CD8-positive, alpha-beta memory T cell (primary cell): ENCODE measurements around the gene BCAP31. TPM values are rescaled to one million over a fixed set of nuclear protein-coding genes. Genes with fewer than 3 reads are reported as not detected.
A peak's percentile ranks its signal among the peaks of the same experiment; 100 is the strongest.

Experiments
- CTCF ChIA-PET: fragments of 350-600 bp; sonication (Branson Sonifier 250); formaldehyde crosslinking; loops from one replicate; lab custom pipeline; 2021; ENCODE audit warnings: antibody characterized with exemption; lab: Charles Lee
- POLR2A ChIA-PET: fragments of 350-600 bp; sonication (Branson Sonifier 250); formaldehyde crosslinking; loops from one replicate; lab custom pipeline; 2021; ENCODE audit warnings: antibody characterized with exemption; lab: Charles Lee
- DNase-seq, 5 donors: peaks; one replicate each; pipeline versions ENCODE4 v3.0.0 to v3.0.0-alpha.2; 2020 to 2022; ENCODE audit warnings: mixed read lengths in 1 of 5
- H3K27ac ChIP-seq: one replicate; pipeline ENCODE4 v1.7.0; 2013; ENCODE audit warnings: low read depth, mild to moderate bottlenecking, low read length, moderate library complexity
- H3K27me3 ChIP-seq: 2 replicates; pipeline ENCODE4 v1.7.0; 2013; ENCODE audit warnings: low read length, mild to moderate bottlenecking; ENCODE audit not compliant: insufficient read depth, poor library complexity, severe bottlenecking
- H3K36me3 ChIP-seq: 2 replicates; pipeline ENCODE4 v1.7.0; 2013; ENCODE audit warnings: mild to moderate bottlenecking, low read length, moderate library complexity; ENCODE audit not compliant: insufficient read depth
- H3K4me1 ChIP-seq: 2 replicates; pipeline ENCODE4 v1.7.0; 2013; ENCODE audit warnings: mild to moderate bottlenecking, low read length, moderate library complexity; ENCODE audit not compliant: insufficient read depth
- H3K4me3 ChIP-seq: 2 replicates; pipeline ENCODE4 v1.7.0; 2013; ENCODE audit warnings: mild to moderate bottlenecking, low read length
- H3K9me3 ChIP-seq: 2 replicates; pipeline ENCODE4 v1.7.0; 2013; ENCODE audit warnings: mild to moderate bottlenecking, low read length
- H3K27ac Mint-ChIP-seq, 8 donors: one replicate each; pipeline ENCODE4 v1.8.0; 2020 to 2021; ENCODE audit warnings: mixed read lengths in 8 of 8, mild to moderate bottlenecking in 6 of 8, inconsistent platforms in 3 of 8, moderate library complexity in 3 of 8
- H3K27me3 Mint-ChIP-seq, 2 donors: one replicate each; pipeline ENCODE4 v1.8.0; 2020 to 2021; ENCODE audit warnings: mixed read lengths in 2 of 2, mild to moderate bottlenecking in 1 of 2, moderate library complexity in 1 of 2
- H3K36me3 Mint-ChIP-seq, 3 donors: one replicate each; pipeline ENCODE4 v1.8.0; 2020 to 2021; ENCODE audit warnings: mixed read lengths in 3 of 3, inconsistent platforms in 1 of 3, mild to moderate bottlenecking in 1 of 3
- H3K4me1 Mint-ChIP-seq, 3 donors: one replicate each; pipeline ENCODE4 v1.8.0; 2020 to 2021; ENCODE audit warnings: mixed read lengths in 3 of 3, inconsistent platforms in 1 of 3, mild to moderate bottlenecking in 1 of 3
- H3K4me3 Mint-ChIP-seq, 7 donors: one replicate each; pipeline ENCODE4 v1.8.0; 2020 to 2021; ENCODE audit warnings: mixed read lengths in 7 of 7, mild to moderate bottlenecking in 6 of 7, moderate library complexity in 4 of 7, inconsistent platforms in 2 of 7
- H3K9me3 Mint-ChIP-seq, 5 donors: one replicate each; pipeline ENCODE4 v1.8.0; 2020 to 2022; ENCODE audit warnings: mixed read lengths in 5 of 5, mild to moderate bottlenecking in 3 of 5, moderate library complexity in 2 of 5, inconsistent platforms in 1 of 5
- polyA plus RNA-seq: library from polyadenylated mRNA; unstranded; fragments of 300-500 nt; fragmentation: Illumina TruSeq; gene quantifications from one replicate; pipeline ENCODE4 v1.2.3, GENCODE V29; 2021
- total RNA-seq, 2 experiments: library from RNA; stranded (reverse); gene quantifications; one replicate each; pipeline ENCODE4 v1.2.3, GENCODE V29; 2021

The BCAP31 gene
- total and polyA plus RNA-seq, 3 experiments from 2014 or later, result 140 to 333 (median 153) TPM

GRCh38 chrX:153651540-153652079 is 72.6 kb downstream of the BCAP31 start:
- H3K36me3 Mint-ChIP-seq, result no peaks in the 10 kb centered on the region
- no peak overlapping the region for H3K4me3 ChIP-seq
- H3K4me3 Mint-ChIP-seq, result no peak overlapping the region
- no peak overlapping the region for H3K27ac ChIP-seq
- H3K9me3 Mint-ChIP-seq, result peaks cover 0 to 2% (median 0%) of the 10 kb centered on the region in 5 donors
- H3K27me3 ChIP-seq, result no peaks in the 10 kb centered on the region
- H3K9me3 ChIP-seq, result no peaks in the 10 kb centered on the region
- H3K36me3 ChIP-seq, result no peaks in the 10 kb centered on the region
- no peaks in the 10 kb centered on the region for H3K4me1 Mint-ChIP-seq
- CTCF ChIA-PET, result interaction anchor here (1.3 to 1.9 kb wide), 2 partner anchors 15 to 17 kb away, joined by 4 read pairs; no protein-coding TSS in a partner anchor
- peaks cover 1 to 4% of the 10 kb centered on the region in 2 donors for H3K27me3 Mint-ChIP-seq
- no peaks in the 10 kb centered on the region for H3K4me1 ChIP-seq
- no peak for DNase-seq
- H3K27ac Mint-ChIP-seq, result peak overlapping the region in 1 of 8 donors; percentile 10
- POLR2A ChIA-PET, result no interaction called here

DNA sequence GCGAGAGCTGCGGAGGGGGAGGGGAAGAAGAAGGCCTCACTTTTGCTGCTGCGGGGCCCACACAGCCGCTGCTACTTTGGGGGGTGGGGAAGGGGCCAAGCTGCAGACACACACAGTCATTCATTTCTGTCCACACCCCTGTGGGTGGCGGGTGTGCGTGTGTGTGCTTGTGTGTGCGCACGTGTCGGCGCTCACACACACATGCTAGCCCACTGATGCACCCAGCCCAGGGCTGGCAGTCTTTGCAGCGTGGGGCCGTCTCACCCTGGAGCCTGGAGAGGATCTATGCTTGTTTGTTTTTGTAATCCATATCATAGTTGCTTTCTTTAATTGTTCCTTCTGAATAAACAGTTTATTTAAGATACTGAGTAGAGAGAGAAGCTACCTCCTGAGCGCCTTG is 73.2 kb downstream of the BCAP31 start:
- Mint-ChIP-seq H3K27ac (no peak overlapping the region), H3K27me3 (peaks cover 2 to 8% of the 10 kb centered on the region in 2 donors), H3K4me1 (no peaks in the 10 kb centered on the region), H3K4me3 (no peak overlapping the region), H3K36me3 (no peaks in the 10 kb centered on the region), H3K9me3 (peaks cover 0 to 2% (median 0%) of the 10 kb centered on the region in 5 donors)
- ChIA-PET CTCF (interaction anchor here (1.1 kb wide), 1 partner anchor 111 kb away, joined by 3 read pairs; no protein-coding TSS in a partner anchor), POLR2A (no interaction called here)
- DNase-seq, result no peak
- no peak overlapping the region for H3K27ac ChIP-seq
- H3K9me3 ChIP-seq, result no peaks in the 10 kb centered on the region
- H3K4me3 ChIP-seq, result no peak overlapping the region
- no peaks in the 10 kb centered on the region for H3K36me3 ChIP-seq
- no peaks in the 10 kb centered on the region for H3K4me1 ChIP-seq
- H3K27me3 ChIP-seq, result no peaks in the 10 kb centered on the region

Other genes with a start within 250 kb of the BCAP31 start
- not detected for gene BGN, start 229.4 kb downstream of the BCAP31 start, total RNA-seq
- gene BGN, start 229.4 kb downstream of the BCAP31 start, polyA plus RNA-seq, result not detected
- not detected for gene ATP2B3, start 206.7 kb downstream of the BCAP31 start, total RNA-seq
- not detected for gene ATP2B3, start 206.7 kb downstream of the BCAP31 start, polyA plus RNA-seq
- gene CCNQ, start 125.2 kb downstream of the BCAP31 start, total RNA-seq, result 10 to 100 TPM; 36.2 to 38.3 TPM
- 36.9 TPM for gene CCNQ, start 125.2 kb downstream of the BCAP31 start, polyA plus RNA-seq
- gene DUSP9, start 77.2 kb downstream of the BCAP31 start, total RNA-seq, result under 1 TPM; 0.09 to 0.15 TPM
- 0.08 TPM for gene DUSP9, start 77.2 kb downstream of the BCAP31 start, polyA plus RNA-seq
- not detected for gene PNCK, start 50.6 kb downstream of the BCAP31 start, total RNA-seq
- gene PNCK, start 50.6 kb downstream of the BCAP31 start, polyA plus RNA-seq, result not detected
- gene SLC6A8, start 36.5 kb downstream of the BCAP31 start, total RNA-seq, result 1 to 10 TPM; 1.0 to 1.2 TPM
- gene SLC6A8, start 36.5 kb downstream of the BCAP31 start, polyA plus RNA-seq, result 0.12 TPM
- 1 to 10 TPM; 3.9 to 4.1 TPM for gene ABCD1, start 469 bp upstream of the BCAP31 start, total RNA-seq
- gene ABCD1, start 469 bp upstream of the BCAP31 start, polyA plus RNA-seq, result 3.4 TPM
- under 1 TPM; 0.51 to 0.57 TPM for gene PLXNB3, start 39.9 kb upstream of the BCAP31 start, total RNA-seq
- not detected for gene PLXNB3, start 39.9 kb upstream of the BCAP31 start, polyA plus RNA-seq
- not detected for gene SRPK3, start 56.7 kb upstream of the BCAP31 start, total RNA-seq
- not detected for gene SRPK3, start 56.7 kb upstream of the BCAP31 start, polyA plus RNA-seq
- gene IDH3G, start 70.0 kb upstream of the BCAP31 start, total RNA-seq, result 10 to 100 TPM; 54.2 to 61.6 TPM
- 109 TPM for gene IDH3G, start 70.0 kb upstream of the BCAP31 start, polyA plus RNA-seq
- 100 to 1,000 TPM; 158 to 166 TPM for gene SSR4, start 70.3 kb upstream of the BCAP31 start, total RNA-seq
- 567 TPM for gene SSR4, start 70.3 kb upstream of the BCAP31 start, polyA plus RNA-seq
- 1 to 10 TPM; 1.3 to 2.3 TPM for gene PDZD4, start 106.2 kb upstream of the BCAP31 start, total RNA-seq
- 2.1 TPM for gene PDZD4, start 106.2 kb upstream of the BCAP31 start, polyA plus RNA-seq
- gene L1CAM, start 161.8 kb upstream of the BCAP31 start, total RNA-seq, result under 1 TPM; 0.62 to 0.79 TPM
- 0.38 TPM for gene L1CAM, start 161.8 kb upstream of the BCAP31 start, polyA plus RNA-seq
- not detected for gene AVPR2, start 180.3 kb upstream of the BCAP31 start, total RNA-seq
- not detected for gene AVPR2, start 180.3 kb upstream of the BCAP31 start, polyA plus RNA-seq
- gene ARHGAP4, start 201.9 kb upstream of the BCAP31 start, total RNA-seq, result 100 to 1,000 TPM; 124 to 133 TPM
- gene ARHGAP4, start 201.9 kb upstream of the BCAP31 start, polyA plus RNA-seq, result 116 TPM
- 100 to 1,000 TPM; 160 to 162 TPM for gene NAA10, start 210.7 kb upstream of the BCAP31 start, total RNA-seq
- gene NAA10, start 210.7 kb upstream of the BCAP31 start, polyA plus RNA-seq, result 105 TPM
- gene RENBP, start 220.3 kb upstream of the BCAP31 start, total RNA-seq, result 1 to 10 TPM; 3.5 to 4.6 TPM
- gene RENBP, start 220.3 kb upstream of the BCAP31 start, polyA plus RNA-seq, result not detected
- 100 to 1,000 TPM; 152 to 156 TPM for gene HCFC1, start 247.4 kb upstream of the BCAP31 start, total RNA-seq
- 12.4 TPM for gene HCFC1, start 247.4 kb upstream of the BCAP31 start, polyA plus RNA-seq
- gene TMEM187, start 248.4 kb upstream of the BCAP31 start, total RNA-seq, result 1 to 10 TPM; 3.3 to 3.5 TPM
- gene TMEM187, start 248.4 kb upstream of the BCAP31 start, polyA plus RNA-seq, result 17.2 TPM